Endothelial cell (in vitro differentiated cells): Measurements from ENCODE around the gene LAMTOR5. TPM values are rescaled to one million over a fixed set of nuclear protein-coding genes. Genes with fewer than 3 reads are reported as not detected.

Experiments used
- DNase-seq: peaks from one replicate; pipeline ENCODE4 v3.0.0; 2021; ENCODE audit warnings: low spot score
- H3K27ac Mint-ChIP-seq: one replicate; pipeline ENCODE4 v1.8.0; 2021; ENCODE audit warnings: mixed read lengths, inconsistent platforms; ENCODE audit not compliant: unreplicated experiment
- H3K27me3 Mint-ChIP-seq: one replicate; pipeline ENCODE4 v1.8.0; 2021; ENCODE audit warnings: mild to moderate bottlenecking, moderate library complexity, mixed read lengths, inconsistent platforms; ENCODE audit not compliant: unreplicated experiment
- H3K36me3 Mint-ChIP-seq: one replicate; pipeline ENCODE4 v1.8.0; 2021; ENCODE audit warnings: mild to moderate bottlenecking, low read depth, mixed read lengths, inconsistent platforms; ENCODE audit not compliant: unreplicated experiment
- H3K4me1 Mint-ChIP-seq: one replicate; pipeline ENCODE4 v1.8.0; 2021; ENCODE audit warnings: mild to moderate bottlenecking, mixed read lengths, inconsistent platforms; ENCODE audit not compliant: unreplicated experiment
- H3K4me3 Mint-ChIP-seq: one replicate; pipeline ENCODE4 v1.8.0; 2021; ENCODE audit warnings: mild to moderate bottlenecking, mixed read lengths, inconsistent platforms; ENCODE audit not compliant: unreplicated experiment
- H3K9me3 Mint-ChIP-seq: one replicate; pipeline ENCODE4 v1.8.0; 2021; ENCODE audit warnings: mixed read lengths, inconsistent platforms; ENCODE audit not compliant: unreplicated experiment
- total RNA-seq: library from RNA; stranded (reverse); fragmentation: NEBNext Ultra II Directional; extraction: Animal tissue kit (Norgen Biotek cat#: 25700); gene quantifications from one replicate; pipeline ENCODE4 v1.2.1, GENCODE V29; 2021; ENCODE audit not compliant: unreplicated experiment
- TF ChIP-seq, protein P1 (sequence below): fragments of 200-600 bp; sonication (generic); IDR thresholded peaks from one replicate; pipeline ENCODE4 v1.5.0; 2021; ENCODE audit warnings: antibody characterized with exemption; ENCODE audit not compliant: unreplicated experiment

LAMTOR5 gene
- total RNA-seq, 1 donor from 2014 or later = 135 TPM

DNA sequence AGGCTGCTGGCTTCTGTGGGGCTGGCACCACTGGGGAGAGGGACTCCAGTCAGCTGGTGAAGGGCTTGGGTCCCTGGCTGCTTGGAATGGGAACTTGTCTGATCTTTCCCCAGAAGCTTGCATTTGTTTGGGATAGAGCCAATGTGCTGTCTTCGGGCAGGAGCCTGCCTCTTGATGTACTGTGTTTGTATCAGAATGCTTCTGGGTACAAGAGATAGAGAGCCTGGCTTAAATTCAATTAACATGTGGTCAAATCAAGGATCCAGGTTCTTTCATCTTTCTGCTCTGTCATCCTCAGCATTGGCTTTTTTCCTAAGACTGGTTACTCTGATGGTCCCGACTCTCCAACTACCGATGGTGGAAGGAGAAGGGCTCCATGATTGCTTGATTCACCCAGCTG lies 27.5 kb upstream of the LAMTOR5 start:
- DNase-seq = no peak
- H3K4me1 Mint-ChIP-seq = peaks cover 14% of the 10 kb centered on the region
- no peak overlapping the region for H3K27ac Mint-ChIP-seq
- H3K36me3 Mint-ChIP-seq = peaks cover 8% of the 10 kb centered on the region
- no peaks in the 10 kb centered on the region for H3K9me3 Mint-ChIP-seq
- peaks cover 5% of the 10 kb centered on the region for H3K27me3 Mint-ChIP-seq
- H3K4me3 Mint-ChIP-seq = no peak overlapping the region
- TF ChIP-seq, protein P1, sequence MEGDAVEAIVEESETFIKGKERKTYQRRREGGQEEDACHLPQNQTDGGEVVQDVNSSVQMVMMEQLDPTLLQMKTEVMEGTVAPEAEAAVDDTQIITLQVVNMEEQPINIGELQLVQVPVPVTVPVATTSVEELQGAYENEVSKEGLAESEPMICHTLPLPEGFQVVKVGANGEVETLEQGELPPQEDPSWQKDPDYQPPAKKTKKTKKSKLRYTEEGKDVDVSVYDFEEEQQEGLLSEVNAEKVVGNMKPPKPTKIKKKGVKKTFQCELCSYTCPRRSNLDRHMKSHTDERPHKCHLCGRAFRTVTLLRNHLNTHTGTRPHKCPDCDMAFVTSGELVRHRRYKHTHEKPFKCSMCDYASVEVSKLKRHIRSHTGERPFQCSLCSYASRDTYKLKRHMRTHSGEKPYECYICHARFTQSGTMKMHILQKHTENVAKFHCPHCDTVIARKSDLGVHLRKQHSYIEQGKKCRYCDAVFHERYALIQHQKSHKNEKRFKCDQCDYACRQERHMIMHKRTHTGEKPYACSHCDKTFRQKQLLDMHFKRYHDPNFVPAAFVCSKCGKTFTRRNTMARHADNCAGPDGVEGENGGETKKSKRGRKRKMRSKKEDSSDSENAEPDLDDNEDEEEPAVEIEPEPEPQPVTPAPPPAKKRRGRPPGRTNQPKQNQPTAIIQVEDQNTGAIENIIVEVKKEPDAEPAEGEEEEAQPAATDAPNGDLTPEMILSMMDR = no peak

DNA sequence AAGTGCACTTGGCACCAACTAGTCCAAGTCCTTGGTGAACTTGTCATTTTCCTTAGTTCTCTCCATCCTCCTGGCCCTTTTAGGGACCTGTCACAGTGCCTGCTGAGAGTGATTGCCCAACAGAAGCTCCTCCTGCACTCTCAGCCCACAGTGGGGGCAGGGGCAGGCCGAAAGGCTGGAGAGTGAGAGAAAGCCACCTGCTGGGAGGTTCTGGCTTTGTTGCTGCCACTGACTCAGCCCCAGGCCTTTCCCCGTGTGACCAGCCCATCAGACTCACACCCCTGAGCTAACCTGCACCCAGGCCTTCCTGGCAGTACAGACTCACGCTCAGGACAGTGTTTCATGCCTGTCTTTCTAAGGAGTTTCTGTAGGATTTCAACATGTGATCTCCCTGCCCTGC lies 26.3 kb upstream of the LAMTOR5 start:
- Mint-ChIP-seq H3K9me3 (no peaks in the 10 kb centered on the region), H3K27me3 (peaks cover 5% of the 10 kb centered on the region), H3K27ac (no peak overlapping the region), H3K4me3 (no peak overlapping the region), H3K36me3 (peaks cover 4% of the 10 kb centered on the region), H3K4me1 (peaks cover 12% of the 10 kb centered on the region)
- DNase-seq = peak; percentile 30
- TF ChIP-seq, protein P1 = no peak

GRCh38 chr1:110433213-110433612 lies 25.7 kb upstream of the LAMTOR5 start:
- H3K36me3 Mint-ChIP-seq = no peaks in the 10 kb centered on the region
- H3K9me3 Mint-ChIP-seq = no peaks in the 10 kb centered on the region
- H3K27ac Mint-ChIP-seq = no peak overlapping the region
- TF ChIP-seq, protein P1 = no peak
- no peak for DNase-seq
- H3K4me3 Mint-ChIP-seq = no peak overlapping the region
- peaks cover 8% of the 10 kb centered on the region for H3K4me1 Mint-ChIP-seq
- H3K27me3 Mint-ChIP-seq = peaks cover 5% of the 10 kb centered on the region

DNA sequence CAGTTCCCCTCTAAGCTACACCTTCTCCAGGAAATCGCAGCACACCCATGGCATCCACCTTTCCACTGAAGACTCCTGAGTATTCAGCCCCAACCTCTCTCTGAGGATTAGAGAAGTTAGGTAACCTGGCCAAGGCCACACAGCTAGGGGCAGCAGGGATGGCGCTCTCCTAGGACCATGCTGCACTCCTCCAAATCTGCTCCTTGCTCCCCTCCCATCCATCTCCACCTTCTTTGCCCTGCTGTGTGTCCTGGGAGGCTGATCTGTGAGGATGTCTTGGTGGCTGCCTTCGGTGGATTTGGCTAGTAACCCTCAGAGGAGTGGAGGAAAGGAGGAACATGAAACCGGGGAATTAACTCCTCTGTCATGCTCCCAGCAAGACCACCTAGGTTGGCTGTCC lies 23.4 kb upstream of the LAMTOR5 start:
- Mint-ChIP-seq H3K4me1 (peaks cover 24% of the 10 kb centered on the region), H3K36me3 (no peaks in the 10 kb centered on the region), H3K4me3 (no peak overlapping the region), H3K9me3 (no peaks in the 10 kb centered on the region), H3K27ac (no peak overlapping the region), H3K27me3 (peaks cover 5% of the 10 kb centered on the region)
- no peak for DNase-seq
- TF ChIP-seq, protein P1 = no peak

- Mint-ChIP-seq H3K27ac (no peak overlapping the region), H3K27me3 (peaks cover 5% of the 10 kb centered on the region), H3K36me3 (no peaks in the 10 kb centered on the region), H3K4me3 (no peak overlapping the region), H3K9me3 (no peaks in the 10 kb centered on the region), H3K4me1 (peaks cover 25% of the 10 kb centered on the region)
- TF ChIP-seq, protein P1 = no peak
- DNase-seq = no peak
These were observed 22.9 kb upstream of the LAMTOR5 start for GRCh38 chr1:110430366-110430765.
